Ovary (tissue), 9 donors: Measurements from ENCODE around the gene KIRREL1. TPM values are rescaled to one million over a fixed set of nuclear protein-coding genes. Genes with fewer than 3 reads are reported as not detected.

ENCODE experiments used
- DNase-seq, 5 donors: peaks; one replicate each; pipeline ENCODE4 v3.0.0-alpha.2; 2019 to 2020
- H3K27ac ChIP-seq, 2 donors: fragments of 200-600 bp; one replicate each; pipeline versions ENCODE4 v1.5.1 to v1.8.0; 2019 to 2022
- H3K27me3 ChIP-seq: fragments of 200-600 bp; one replicate; pipeline ENCODE4 v1.8.0; 2022
- H3K36me3 ChIP-seq: fragments of 200-600 bp; sonication (generic); one replicate; pipeline ENCODE4 v1.5.1; 2019
- H3K4me1 ChIP-seq: one replicate; pipeline ENCODE4 v1.8.1; 2013; ENCODE audit warnings: mild to moderate bottlenecking, moderate library complexity; ENCODE audit not compliant: insufficient read depth
- H3K4me3 ChIP-seq: fragments of 200-600 bp; sonication (generic); one replicate; pipeline ENCODE4 v1.5.1; 2017
- H3K9me3 ChIP-seq, 2 donors: fragments of 200-600 bp in 1 of 2; sonication (generic) in 1 of 2; one replicate each; pipeline versions ENCODE4 v1.5.1 to v1.8.1; 2013 to 2019; ENCODE audit warnings: mild to moderate bottlenecking in 1 of 2, moderate library complexity in 1 of 2
- CTCF ChIP-seq, 3 donors: fragments of 450-650 bp in 2 of 3; fragments of 200-600 bp in 1 of 3; IDR thresholded peaks; one replicate each; pipeline versions ENCODE4 v1.5.1 to v1.8.0; 2016 to 2022; ENCODE audit warnings: antibody characterized with exemption in 3 of 3, mild to moderate bottlenecking in 1 of 3
- EP300 ChIP-seq: sonication (generic); formaldehyde crosslinking; IDR thresholded peaks from one replicate; pipeline ENCODE4 v1.6.1; 2017; ENCODE audit warnings: antibody characterized with exemption
- POLR2A ChIP-seq: fragments of 450-650 bp; IDR thresholded peaks from one replicate; pipeline ENCODE4 v1.6.1; 2017; ENCODE audit warnings: antibody characterized with exemption, mild to moderate bottlenecking, moderate library complexity
- WGBS, 3 donors: extraction: QIAGEN DNeasy Blood & Tissue Kit in 1 of 3; methylation state at CpG; one replicate each; pipeline versions ENCODE4 v1.1.5 to v1.1.7; 2013 to 2017; 5-methylcytosine and 5-hydroxymethylcytosine counted together
- intact Hi-C, 4 donors: fragments of 100-400 bp; cut with DNase I; formaldehyde crosslinking; loops; one replicate each; pipeline versions ENCODE4 v1.11.0 to v1.15.1; 2022 to 2023
- polyA plus RNA-seq, 2 donors: library from polyadenylated mRNA; stranded (reverse); fragments of 200-250 nt in 1 of 2; fragments of 350-450 nt in 1 of 2; fragmentation: Illumina TruSeq in 1 of 2; extraction: RNeasy Lipid Tissue Mini Kit (QIAGEN cat#74804) in 1 of 2; gene quantifications; one replicate each; pipeline ENCODE4 v1.2.3, GENCODE V29; 2013 to 2014
- total RNA-seq, 7 donors: library from RNA; depleted of rRNA in 2 of 7; stranded (reverse); fragments of >200 nt in 2 of 7; fragmentation: NEBNext Ultra II Directional in 3 of 7; extraction: Animal tissue kit (Norgen Biotek cat#: 25700) in 3 of 7; gene quantifications; one replicate each; pipeline versions ENCODE4 v1.1.0 to v1.2.4, GENCODE V29; 2016 to 2023
- donor health status: DM: no; HTN: no; CAD: no; lungs with moderate emphysema.
- donor health status: DM: no; HTN: no; CAD: no.
- donor health status: Bipolar disorder and iron deficiency.
- donor health status: DM: yes; HTN: yes; CAD: no.
- donor health status: DM: no; HTN: no; CAD: no.
- donor health status: DM: yes; HTN: yes; CAD: no.

The KIRREL1 gene
- total and polyA plus RNA-seq, 9 donors, result 29.9 to 90.0 (median 65.8) TPM

DNA sequence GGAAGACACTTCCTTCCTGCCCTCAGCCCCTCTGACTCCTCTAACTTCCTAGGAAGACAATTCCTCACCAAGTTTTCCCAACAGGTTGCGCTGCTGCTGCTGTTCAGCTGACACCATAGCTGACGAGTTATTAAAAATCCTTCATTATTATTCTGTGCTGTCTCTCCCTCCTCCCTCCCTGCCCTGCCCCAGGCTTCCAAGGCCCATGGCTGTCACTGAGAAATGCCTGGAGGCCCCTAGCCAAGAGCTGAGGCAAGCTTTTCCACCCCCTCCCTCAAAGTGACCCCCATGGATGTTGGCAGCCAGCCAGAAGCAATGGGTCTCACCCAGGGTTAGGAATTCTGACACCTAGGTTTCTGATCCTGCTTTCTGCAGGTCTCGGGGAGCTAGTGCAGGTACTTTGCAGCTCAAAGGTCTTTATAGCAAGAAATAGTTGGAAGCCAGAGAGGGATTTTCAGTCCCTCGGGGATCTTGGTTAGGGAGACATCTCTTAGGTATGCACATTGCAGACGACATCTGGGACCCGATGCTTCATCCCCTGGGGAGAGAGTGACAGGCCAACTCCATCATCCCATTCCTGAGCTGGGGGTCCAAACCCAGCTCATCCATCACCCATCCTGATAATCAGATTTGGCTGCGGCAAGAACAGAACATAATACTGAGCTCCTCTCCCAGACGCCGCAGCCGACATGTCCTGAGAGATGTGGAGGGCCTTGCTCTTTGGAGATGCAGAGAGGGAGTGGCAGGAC is 65.0 kb downstream of the KIRREL1 start:
- DNase-seq, result peak in 1 of 5 donors; percentile 38
- no peak overlapping the region for H3K4me3 ChIP-seq
- H3K36me3 ChIP-seq, result no peaks in the 10 kb centered on the region
- TF ChIP-seq POLR2A, result no peak
- intact Hi-C loops, result no loop called here
- H3K4me1 ChIP-seq, result peaks cover 16% of the 10 kb centered on the region
- no peaks in the 10 kb centered on the region for H3K9me3 ChIP-seq
- no peak overlapping the region for H3K27ac ChIP-seq
- WGBS, 3 donors, result 72 to 87% (median 84%) methylated on average over 10 of the region's 10 CpGs
- H3K27me3 ChIP-seq, result no peaks in the 10 kb centered on the region

DNA sequence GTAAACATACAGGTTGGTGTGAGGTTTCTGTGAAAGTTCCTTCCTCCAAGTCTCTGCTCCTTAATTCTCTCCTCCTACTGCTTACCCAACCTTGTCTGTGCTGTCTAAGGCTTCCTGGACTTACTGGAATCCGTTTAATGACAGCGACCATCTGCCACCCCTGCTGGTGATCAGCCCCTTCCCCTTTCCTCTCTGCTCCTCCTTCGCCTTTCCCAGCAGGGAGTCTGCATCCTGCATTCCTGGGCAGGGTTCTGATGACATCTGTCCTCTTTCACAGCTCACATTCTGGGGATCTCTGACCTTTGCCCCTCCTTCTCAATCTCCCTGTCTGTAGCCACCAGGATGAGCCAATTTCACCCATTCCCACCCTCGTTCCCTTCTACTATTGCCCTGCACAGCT is 66.5 kb downstream of the KIRREL1 start:
- Histone ChIP-seq H3K4me1 (peaks cover 16% of the 10 kb centered on the region), H3K9me3 (no peaks in the 10 kb centered on the region), H3K27me3 (no peaks in the 10 kb centered on the region), H3K36me3 (no peaks in the 10 kb centered on the region), H3K4me3 (no peak overlapping the region), H3K27ac (no peak overlapping the region)
- TF ChIP-seq EP300 (no peak), CTCF (IDR thresholded peaks at IDR 0.05) (no peak), POLR2A (no peak)
- WGBS, 3 donors, result 51 to 66% (median 58%) methylated on average over 4 of the region's 4 CpGs
- no peak for DNase-seq
- intact Hi-C loops, result no loop called here

- no peaks in the 10 kb centered on the region for H3K27me3 ChIP-seq
- H3K36me3 ChIP-seq, result no peaks in the 10 kb centered on the region
- peaks cover 10% of the 10 kb centered on the region for H3K4me1 ChIP-seq
- no peak overlapping the region for H3K27ac ChIP-seq
- DNase-seq, result no peak
- intact Hi-C loops, result no loop called here
- H3K4me3 ChIP-seq, result no peak overlapping the region
- 85 to 91% (median 90%) methylated on average over 7 of the region's 7 CpGs for WGBS, 3 donors
- H3K9me3 ChIP-seq, result no peaks in the 10 kb centered on the region
- TF ChIP-seq EP300, result no peak
- TF ChIP-seq POLR2A, result no peak
- TF ChIP-seq CTCF (IDR thresholded peaks at IDR 0.05), result no peak
These were observed 68.7 kb downstream of the KIRREL1 start for GRCh38 chr1:158062174-158062573.

- H3K4me3 ChIP-seq, result no peak overlapping the region
- no peak for TF ChIP-seq EP300
- TF ChIP-seq POLR2A, result no peak
- TF ChIP-seq CTCF (IDR thresholded peaks at IDR 0.05), result no peak
- no peaks in the 10 kb centered on the region for H3K27me3 ChIP-seq
- peaks cover 24% of the 10 kb centered on the region for H3K4me1 ChIP-seq
- no peak overlapping the region for H3K27ac ChIP-seq
- WGBS, 3 donors, result 74 to 80% (median 76%) methylated on average over 6 of the region's 6 CpGs
- H3K9me3 ChIP-seq, result no peaks in the 10 kb centered on the region
- intact Hi-C loops, result no loop called here
- H3K36me3 ChIP-seq, result no peaks in the 10 kb centered on the region
- no peak for DNase-seq
These were observed 74.2 kb downstream of the KIRREL1 start for GRCh38 chr1:158067662-158068061.

DNA sequence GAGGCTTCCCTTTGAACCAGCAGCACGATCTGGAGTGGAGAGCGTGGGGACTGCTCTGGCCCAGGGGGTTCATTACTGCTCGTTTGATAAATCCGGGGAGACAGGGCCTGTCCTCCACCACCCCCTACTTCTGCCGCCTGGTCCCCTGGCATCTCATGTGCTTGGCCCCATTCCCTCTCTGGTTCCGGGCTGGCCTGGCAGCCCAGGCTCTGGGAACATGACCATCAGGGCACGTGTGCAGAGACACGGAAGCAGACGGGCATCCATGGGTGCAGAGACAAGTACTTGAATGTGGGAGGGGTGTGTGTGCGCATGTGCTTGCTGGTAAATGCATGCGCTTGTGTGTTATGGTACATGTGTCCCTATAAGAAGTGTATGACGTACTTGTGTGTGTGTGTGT is 75.5 kb downstream of the KIRREL1 start:
- Histone ChIP-seq H3K27ac (no peak overlapping the region), H3K36me3 (no peaks in the 10 kb centered on the region), H3K27me3 (no peaks in the 10 kb centered on the region), H3K4me1 (peaks cover 29% of the 10 kb centered on the region), H3K4me3 (no peak overlapping the region), H3K9me3 (no peaks in the 10 kb centered on the region)
- 58 to 68% (median 66%) methylated on average over 12 of the region's 12 CpGs for WGBS, 3 donors
- no peak for DNase-seq
- no peak for TF ChIP-seq CTCF (IDR thresholded peaks at IDR 0.05)
- TF ChIP-seq EP300, result no peak
- no peak for TF ChIP-seq POLR2A
- intact Hi-C loops, result no loop called here
